MM.1S (cell line): ENCODE data around the gene MICAL2.

ENCODE experiments used
- CTCF ChIP-seq: fragments of 300-600 bp; sonication (generic); IDR thresholded peaks from 2 replicates; pipeline ENCODE4 v1.5.1; 2016; ENCODE audit warnings: antibody characterized with exemption, low read length, mixed read lengths
- EZH2 ChIP-seq: fragments of 300-600 bp; sonication (generic); optimal IDR thresholded peaks from 2 replicates; pipeline ENCODE3; 2017; ENCODE audit warnings: low read depth, mild to moderate bottlenecking, antibody characterized with exemption, low read length, mixed read lengths
- EZH2phosphoT487 ChIP-seq: fragments of 300-600 bp; sonication (generic); IDR thresholded peaks from 2 replicates; pipeline ENCODE4 v1.6.1; 2018; ENCODE audit warnings: antibody characterized with exemption, low read length

GRCh38 chr11:12206529-12206928 lies 96.1 kb downstream of the MICAL2 start:
- TF ChIP-seq CTCF, result no peak
- no peak for TF ChIP-seq EZH2phosphoT487
- TF ChIP-seq EZH2, result no peak
